MM.1S (cell line): Measurements from ENCODE around the gene HYAL3.

Source experiments
- DNase-seq: peaks from one replicate; pipeline ENCODE4 v3.0.0-alpha.2; 2015
- H2AFZ ChIP-seq: fragments of 300-600 bp; sonication (generic); 2 replicates; pipeline ENCODE4 v1.6.0; 2016; ENCODE audit warnings: antibody characterized with exemption, low read length
- H3F3A ChIP-seq: fragments of 300-600 bp; sonication (generic); 2 replicates; pipeline ENCODE4 v1.6.1; 2016; ENCODE audit warnings: mild to moderate bottlenecking, antibody characterized with exemption, low read length, moderate library complexity, mixed read lengths; ENCODE audit not compliant: insufficient read depth
- H3K27ac ChIP-seq: fragments of 300-600 bp; sonication (generic); 2 replicates; pipeline ENCODE4 v1.5.1; 2016; ENCODE audit warnings: mild to moderate bottlenecking, low read length
- H3K27me3 ChIP-seq: fragments of 300-600 bp; sonication (generic); replicated peaks from 2 replicates; pipeline ENCODE4 v1.6.0; 2016; ENCODE audit warnings: low read length; ENCODE audit not compliant: insufficient read depth
- H3K36me3 ChIP-seq: fragments of 300-600 bp; sonication (generic); replicated peaks from 2 replicates; pipeline ENCODE4 v1.6.1; 2016; ENCODE audit warnings: mild to moderate bottlenecking, low read length, mixed read lengths; ENCODE audit not compliant: insufficient read depth
- H3K4me1 ChIP-seq: fragments of 300-600 bp; sonication (generic); 2 replicates; pipeline ENCODE4 v1.6.1; 2016; ENCODE audit warnings: low read length, mixed read lengths
- H3K4me2 ChIP-seq: fragments of 300-600 bp; sonication (generic); 2 replicates; pipeline ENCODE4 v1.6.0; 2016; ENCODE audit warnings: low read depth, low read length
- H3K4me3 ChIP-seq: fragments of 300-600 bp; sonication (generic); 2 replicates; pipeline ENCODE4 v1.5.1; 2016; ENCODE audit warnings: low read length, mixed read lengths
- H3K79me2 ChIP-seq: fragments of 300-600 bp; sonication (generic); 2 replicates; pipeline ENCODE4 v1.6.1; 2016; ENCODE audit warnings: mixed run types, low read length, mixed read lengths
- H3K9ac ChIP-seq: fragments of 300-600 bp; sonication (generic); 2 replicates; pipeline ENCODE4 v1.6.1; 2016; ENCODE audit warnings: low read length, mixed read lengths
- H3K9me2 ChIP-seq: fragments of 300-600 bp; sonication (generic); replicated peaks from 2 replicates; pipeline ENCODE4 v1.6.1; 2016; ENCODE audit warnings: mild to moderate bottlenecking, low read length, mixed read lengths; ENCODE audit not compliant: insufficient read depth
- H3K9me3 ChIP-seq: fragments of 300-600 bp; sonication (generic); replicated peaks from 2 replicates; pipeline ENCODE4 v1.6.1; 2016; ENCODE audit warnings: mild to moderate bottlenecking, low read length, mixed read lengths; ENCODE audit not compliant: insufficient read depth
- H4K20me1 ChIP-seq: fragments of 300-600 bp; sonication (generic); 2 replicates; pipeline ENCODE4 v1.6.1; 2016; ENCODE audit warnings: mild to moderate bottlenecking, low read length, moderate library complexity, mixed read lengths; ENCODE audit not compliant: insufficient read depth
- CTCF ChIP-seq: fragments of 300-600 bp; sonication (generic); IDR thresholded peaks from 2 replicates; pipeline ENCODE4 v1.5.1; 2016; ENCODE audit warnings: antibody characterized with exemption, low read length, mixed read lengths
- EZH2 ChIP-seq: fragments of 300-600 bp; sonication (generic); optimal IDR thresholded peaks from 2 replicates; pipeline ENCODE3; 2017; ENCODE audit warnings: low read depth, mild to moderate bottlenecking, antibody characterized with exemption, low read length, mixed read lengths
- EZH2phosphoT487 ChIP-seq: fragments of 300-600 bp; sonication (generic); IDR thresholded peaks from 2 replicates; pipeline ENCODE4 v1.6.1; 2018; ENCODE audit warnings: antibody characterized with exemption, low read length

Gene HYAL3

DNA sequence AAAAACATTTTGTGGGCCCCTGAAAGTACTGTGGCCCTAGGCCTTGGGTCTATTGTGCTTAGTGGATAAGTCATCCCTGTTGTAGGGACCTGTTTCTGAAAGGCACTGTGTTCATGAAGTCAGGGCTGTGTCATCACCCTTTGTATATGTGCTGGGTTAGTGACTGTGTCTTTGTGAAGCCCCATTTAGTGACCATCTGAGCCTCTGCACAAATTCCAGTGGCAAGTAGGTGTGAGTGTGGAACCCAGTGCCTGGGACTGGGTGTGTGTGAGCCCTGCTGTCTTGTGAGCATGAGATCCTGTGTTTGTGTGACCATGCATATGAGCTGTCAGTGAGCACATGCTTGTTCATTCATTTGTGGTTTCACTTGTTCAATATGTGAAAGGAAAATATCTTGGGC lies 5.4 kb upstream of the HYAL3 start:
- peaks cover 5% of the 10 kb centered on the region; the same call in 1 of the 2 replicates for H3K4me1 ChIP-seq
- no peak overlapping the region for H3K4me3 ChIP-seq
- H3K27me3 ChIP-seq, result no peaks in the 10 kb centered on the region
- no peaks in the 10 kb centered on the region for H3K36me3 ChIP-seq
- H3K4me2 ChIP-seq, result no peak overlapping the region
- no peak for TF ChIP-seq EZH2
- no peak for TF ChIP-seq CTCF
- no peak for TF ChIP-seq EZH2phosphoT487
- H4K20me1 ChIP-seq, result no peaks in the 10 kb centered on the region
- DNase-seq, result no peak
- no peaks in the 10 kb centered on the region for H3K9me3 ChIP-seq
- H3F3A ChIP-seq, result 0 out of 2 replicates have a peak, but pooled peaks cover 1% of the 10 kb centered on the region
- H3K79me2 ChIP-seq, result 0 out of 2 replicates have a peak, but pooled peaks cover 3% of the 10 kb centered on the region
- no peak overlapping the region for H3K27ac ChIP-seq
- H3K9me2 ChIP-seq, result no peaks in the 10 kb centered on the region
- no peak overlapping the region for H2AFZ ChIP-seq
- no peak overlapping the region for H3K9ac ChIP-seq

GRCh38 chr3:50303013-50303815 lies 4.0 kb upstream of the HYAL3 start, which contains the start of gene HYAL1:
Gene HYAL1, minus strand, starts transcription at chr3:50303574. Its CDS starts 618 bp downstream, at chr3:50302956.
- Histone ChIP-seq H3K4me1 (peaks cover 10% of the 10 kb centered on the region; the same call in 1 of the 2 replicates), H3K9ac (no peak within 1 kb of the TSS), H3K9me3 (no peaks in the 10 kb centered on the region), H3K79me2 (peaks cover 10% of the 10 kb centered on the region; the same call in 1 of the 2 replicates), H2AFZ (no peak within 1 kb of the TSS), H3K27me3 (no peaks in the 10 kb centered on the region), H3K9me2 (no peaks in the 10 kb centered on the region), H4K20me1 (no peaks in the 10 kb centered on the region), H3K36me3 (no peaks in the 10 kb centered on the region), H3F3A (peaks cover 4% of the 10 kb centered on the region; the same call in 1 of the 2 replicates), H3K4me2 (no peak within 1 kb of the TSS), H3K27ac (no peak within 1 kb of the TSS), H3K4me3 (no peak within 1 kb of the TSS)
- no peak for TF ChIP-seq EZH2phosphoT487
- no peak for TF ChIP-seq EZH2
- no peak for DNase-seq

DNA sequence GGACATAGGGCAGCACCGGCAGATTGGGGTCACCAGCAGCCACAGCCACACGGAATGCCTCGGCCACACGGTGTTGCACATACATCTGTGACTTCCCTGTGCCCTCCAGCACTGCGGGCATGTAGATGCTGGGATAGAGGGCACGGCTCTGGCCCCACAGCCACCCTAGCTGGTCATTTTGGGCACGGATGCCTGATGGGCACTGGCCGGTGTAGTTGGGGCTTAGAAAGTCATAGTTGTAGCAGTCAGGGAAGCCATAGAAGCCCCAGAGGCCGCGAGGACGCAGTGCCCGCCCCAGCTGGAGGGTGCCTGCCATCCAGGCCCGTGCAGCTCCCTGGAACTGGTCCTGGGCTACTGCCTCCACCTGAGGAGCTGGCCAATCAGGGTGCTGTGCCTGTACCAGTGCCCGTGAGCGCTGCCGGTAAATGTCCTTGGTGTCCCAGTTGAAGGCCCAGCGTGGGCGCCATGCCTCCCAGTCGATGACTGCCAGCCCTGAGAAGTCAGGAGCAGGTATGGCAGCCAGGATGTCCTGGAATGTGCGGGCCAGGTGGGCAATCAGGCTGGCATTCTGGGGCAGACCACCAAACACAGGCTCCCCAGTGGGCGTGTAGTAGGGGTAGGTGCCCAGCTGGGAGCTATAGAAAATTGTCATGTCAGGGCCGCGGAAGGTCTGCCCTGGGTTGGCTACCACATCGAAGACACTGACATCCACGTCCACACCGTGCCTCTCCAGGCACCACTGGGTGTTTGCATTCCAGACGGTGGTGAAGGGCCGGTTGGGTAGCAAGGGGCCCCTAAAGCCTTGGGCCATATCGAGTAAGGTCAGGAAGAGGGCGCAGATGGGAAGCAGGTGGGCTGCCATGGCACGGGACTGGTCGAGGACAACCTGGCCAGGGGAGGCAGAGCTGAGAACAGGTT lies 3.1 kb upstream of the HYAL3 start:
- peaks cover 11% of the 10 kb centered on the region; the same call in 1 of the 2 replicates for H3K79me2 ChIP-seq
- no peak for DNase-seq
- TF ChIP-seq EZH2phosphoT487 (no peak), CTCF (no peak), EZH2 (no peak)
- no peaks in the 10 kb centered on the region for H4K20me1 ChIP-seq
- no peak overlapping the region for H2AFZ ChIP-seq
- no peak overlapping the region for H3K4me2 ChIP-seq
- no peak overlapping the region for H3K4me3 ChIP-seq
- H3K9ac ChIP-seq, result no peak overlapping the region
- H3K27ac ChIP-seq, result no peak overlapping the region
- no peaks in the 10 kb centered on the region for H3K27me3 ChIP-seq
- peaks cover 12% of the 10 kb centered on the region; the same call in 1 of the 2 replicates for H3K4me1 ChIP-seq
- no peaks in the 10 kb centered on the region for H3K9me3 ChIP-seq
- no peaks in the 10 kb centered on the region for H3K9me2 ChIP-seq
- no peaks in the 10 kb centered on the region for H3K36me3 ChIP-seq
- peaks cover 4% of the 10 kb centered on the region; the same call in 1 of the 2 replicates for H3F3A ChIP-seq
